Measurements from ENCODE around the gene AVEN. TPM values are rescaled to one million over a fixed set of nuclear protein-coding genes. Genes with fewer than 3 reads are reported as not detected.

Gene AVEN
- total and polyA plus RNA-seq, 2 of the 4 experiments (the other 2 are of a cell fraction): 9.1 to 17.6 TPM

GRCh38 chr15:33968821-33969220 is 70.2 kb downstream of the AVEN start:
- no peaks in the 10 kb centered on the region for H4K20me1 ChIP-seq (ENCODE audit: insufficient read depth, low read length)
- H4K8ac ChIP-seq (ENCODE audit: low read depth in 2 of 2, low read length in 2 of 2): no peak overlapping the region
- no TSS peak for BruUV-seq (replicated peaks)
- intact Hi-C loops (cut with micrococcal nuclease): loop anchor here (5.0 kb wide), 2 partner anchors 117 to 167 kb away; no protein-coding TSS in a partner anchor
- no peak overlapping the region for H3K27ac ChIP-seq (ENCODE audit: insufficient read depth, low read length)
- dilution Hi-C loops (cut with HindIII; ENCODE audit: low sequenced_read_pairs, unreplicated experiment): no loop called here
- CTCF ChIA-PET: interaction anchor here (0.9 to 1.4 kb wide), 5 partner anchors 8 to 234 kb away, joined by 3 to 6 read pairs (median 3); no protein-coding TSS in a partner anchor
- no peaks in the 10 kb centered on the region for H3K4me1 ChIP-seq (ENCODE audit: control insufficient read depth, insufficient read depth, low read length)
- no peak overlapping the region for H3K18ac ChIP-seq (ENCODE audit: low read depth, low read length)
- H2AK9ac ChIP-seq (replicated peaks; ENCODE audit: low read depth, low read length, poor library complexity): no peak overlapping the region
- no peak overlapping the region for H3K4me2 ChIP-seq (ENCODE audit: low read depth, low read length)
- H3K9me1 ChIP-seq (ENCODE audit: insufficient read depth, low read length): no peaks in the 10 kb centered on the region
- no CpG with 5 or more reads among the region's 3 CpGs for WGBS, 2 experiments (ENCODE audit: extremely low coverage in 2 of 2, insufficient read length in 1 of 2)
- POLR2A ChIA-PET (ENCODE audit: unreplicated experiment): no interaction called here
- H2BK15ac ChIP-seq (ENCODE audit: low read depth, low read length): no peak overlapping the region
- no peak overlapping the region for H2BK120ac ChIP-seq (ENCODE audit: low read depth, low read length)
- H3K56ac ChIP-seq (ENCODE audit: extremely low read depth, insufficient read depth, low read length): no peak overlapping the region
- no peaks in the 10 kb centered on the region for H3K79me1 ChIP-seq (ENCODE audit: low read depth in 1 of 2, low read length in 2 of 2)
- no peak overlapping the region for H3K4ac ChIP-seq (ENCODE audit: low read depth, low read length)
- H3K23ac ChIP-seq (ENCODE audit: low read depth, low read length): no peak overlapping the region
- no peaks in the 10 kb centered on the region for H3K36me3 ChIP-seq (ENCODE audit: control insufficient read depth, insufficient read depth, low read length)
- no peak overlapping the region for H4K5ac ChIP-seq (ENCODE audit: low read depth, low read length)
- H2AFZ ChIP-seq (replicated peaks; ENCODE audit: low read length, poor library complexity): no peak overlapping the region
- H2BK5ac ChIP-seq (ENCODE audit: low read depth, low read length, poor library complexity, severe bottlenecking): no peak overlapping the region
- no peak overlapping the region for H3K14ac ChIP-seq (replicated peaks; ENCODE audit: low read depth, low read length)
- no peak overlapping the region for H3K4me3 ChIP-seq (ENCODE audit: insufficient read depth, low read depth, low read length)
- no peak overlapping the region for H2BK20ac ChIP-seq (ENCODE audit: low read depth, low read length)
- H4K91ac ChIP-seq (ENCODE audit: insufficient read depth, low read depth, low read length): no peak overlapping the region
- no peak overlapping the region for H2AK5ac ChIP-seq (ENCODE audit: low read depth, low read length)
- no peaks in the 10 kb centered on the region for H3K27me3 ChIP-seq (ENCODE audit: control insufficient read depth, insufficient read depth, low read length)
- no peaks in the 10 kb centered on the region for H3K9me3 ChIP-seq (ENCODE audit: control insufficient read depth, insufficient read depth, low read length)
- in situ Hi-C loops (cut with MboI; ENCODE audit: low sequenced_read_pairs): no loop called here
- TF ChIP-seq SMC3 (IDR thresholded peaks at IDR 0.05; ENCODE audit: low read depth, low read length) (no peak), NFE2L2 (IDR thresholded peaks at IDR 0.05; ENCODE audit: low read depth, low read length) (no peak), FOS (IDR thresholded peaks at IDR 0.05; ENCODE audit: low read depth, low read length) (no peak), RCOR1 (IDR thresholded peaks at IDR 0.05; ENCODE audit: insufficient replicate concordance, low read length) (no peak), RFX5 (IDR thresholded peaks at IDR 0.05; ENCODE audit: low read depth, low read length) (no peak), MAFK (IDR thresholded peaks at IDR 0.05; ENCODE audit: low read depth, low read length) (no peak), BHLHE40 (IDR thresholded peaks at IDR 0.05; ENCODE audit: low read depth, low read length) (no peak), RAD21 (IDR thresholded peaks at IDR 0.05; ENCODE audit: low read length) (no peak), CHD1 (IDR thresholded peaks at IDR 0.05; ENCODE audit: low read depth, low read length) (no peak), MAZ (IDR thresholded peaks at IDR 0.05; ENCODE audit: borderline replicate concordance, low read depth, low read length) (no peak), POLR2A (IDR thresholded peaks at IDR 0.05; ENCODE audit: low read depth, low read length) (no peak), CTCF (conservative IDR thresholded peaks at IDR 0.05; ENCODE audit: low read depth, low read length) (no peak), MXI1 (IDR thresholded peaks at IDR 0.05; ENCODE audit: borderline replicate concordance, low read depth, low read length) (no peak), CEBPB (IDR thresholded peaks at IDR 0.05; ENCODE audit: low read depth, low read length) (no peak)
- TF ChIP-seq, protein P1, sequence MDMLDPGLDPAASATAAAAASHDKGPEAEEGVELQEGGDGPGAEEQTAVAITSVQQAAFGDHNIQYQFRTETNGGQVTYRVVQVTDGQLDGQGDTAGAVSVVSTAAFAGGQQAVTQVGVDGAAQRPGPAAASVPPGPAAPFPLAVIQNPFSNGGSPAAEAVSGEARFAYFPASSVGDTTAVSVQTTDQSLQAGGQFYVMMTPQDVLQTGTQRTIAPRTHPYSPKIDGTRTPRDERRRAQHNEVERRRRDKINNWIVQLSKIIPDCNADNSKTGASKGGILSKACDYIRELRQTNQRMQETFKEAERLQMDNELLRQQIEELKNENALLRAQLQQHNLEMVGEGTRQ (IDR thresholded peaks at IDR 0.05; ENCODE audit: low read depth, low read length): no peak
- TF ChIP-seq, protein P2, sequence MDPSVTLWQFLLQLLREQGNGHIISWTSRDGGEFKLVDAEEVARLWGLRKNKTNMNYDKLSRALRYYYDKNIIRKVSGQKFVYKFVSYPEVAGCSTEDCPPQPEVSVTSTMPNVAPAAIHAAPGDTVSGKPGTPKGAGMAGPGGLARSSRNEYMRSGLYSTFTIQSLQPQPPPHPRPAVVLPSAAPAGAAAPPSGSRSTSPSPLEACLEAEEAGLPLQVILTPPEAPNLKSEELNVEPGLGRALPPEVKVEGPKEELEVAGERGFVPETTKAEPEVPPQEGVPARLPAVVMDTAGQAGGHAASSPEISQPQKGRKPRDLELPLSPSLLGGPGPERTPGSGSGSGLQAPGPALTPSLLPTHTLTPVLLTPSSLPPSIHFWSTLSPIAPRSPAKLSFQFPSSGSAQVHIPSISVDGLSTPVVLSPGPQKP (IDR thresholded peaks at IDR 0.05; ENCODE audit: borderline replicate concordance, low read depth, low read length): no peak
- ATAC-seq (ENCODE audit: low read depth) (no peak), DNase-seq (no peak)
- H3K9ac ChIP-seq (ENCODE audit: low read depth, low read length): no peak overlapping the region

All from IMR-90 (cell line).